ENCODE measurements around the gene PTPRT. TPM values are rescaled to one million over a fixed set of nuclear protein-coding genes. Genes with fewer than 3 reads are reported as not detected.

PTPRT gene
- total and polyA plus RNA-seq, 9 donors, result under 0.01 to 3.2 (median 0.22) TPM; not detected in 1

DNA sequence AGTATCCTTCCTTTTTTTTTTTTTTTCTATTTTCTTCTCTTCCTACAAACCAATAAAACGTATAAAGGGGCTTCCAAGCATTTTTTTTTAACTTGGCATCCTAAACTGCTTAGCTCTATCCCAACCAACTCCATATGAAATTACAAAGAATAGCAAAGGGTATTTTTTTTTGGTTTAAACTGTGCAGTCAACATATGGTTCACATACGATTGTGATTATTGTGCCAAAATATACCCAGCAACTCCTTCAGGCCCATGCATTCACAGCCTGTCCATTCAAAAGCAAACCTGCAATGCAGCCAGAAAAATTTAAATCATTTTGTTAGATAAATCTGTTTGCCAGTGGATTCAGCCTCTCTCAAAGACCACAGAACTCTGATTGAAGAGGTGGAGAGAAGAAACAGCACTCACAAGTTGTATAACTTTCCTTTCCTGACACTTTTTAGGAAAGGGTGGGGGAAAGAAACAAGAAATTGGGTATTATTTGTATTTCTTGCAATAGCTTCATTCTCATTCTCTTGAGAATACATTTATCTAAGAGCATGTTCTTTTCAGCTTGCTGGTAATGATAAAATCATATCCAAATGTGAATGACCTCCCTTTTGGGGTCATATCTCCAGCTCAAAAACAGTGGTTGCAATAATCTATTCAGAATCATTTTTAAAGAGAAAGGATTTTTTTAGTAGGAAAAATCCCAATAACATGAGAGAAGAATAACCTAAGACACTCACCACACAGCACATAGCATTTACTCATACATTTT is 870.3 kb downstream of the PTPRT start:
- Histone ChIP-seq H3K27me3 (no peaks in the 10 kb centered on the region), H3K36me3 (no peaks in the 10 kb centered on the region), H3K4me1 (ENCODE audit: insufficient read depth) (no peaks in the 10 kb centered on the region), H3K4me3 (no peak overlapping the region), H3K27ac (no peak overlapping the region), H3K9me3 (no peaks in the 10 kb centered on the region)
- WGBS, 3 donors, result 37 to 50% (median 46%) methylated on average over 2 of the region's 2 CpGs
- TF ChIP-seq CTCF (IDR thresholded peaks at IDR 0.05) (no peak), EP300 (IDR thresholded peaks at IDR 0.05) (no peak), POLR2A (IDR thresholded peaks at IDR 0.05) (no peak)
- intact Hi-C loops (cut with DNase I), result no loop called here
- no peak for DNase-seq

- Histone ChIP-seq H3K9me3 (no peaks in the 10 kb centered on the region), H3K4me3 (no peak overlapping the region), H3K27ac (no peak overlapping the region), H3K36me3 (no peaks in the 10 kb centered on the region), H3K27me3 (no peaks in the 10 kb centered on the region), H3K4me1 (ENCODE audit: insufficient read depth) (no peaks in the 10 kb centered on the region)
- intact Hi-C loops (cut with DNase I), result no loop called here
- TF ChIP-seq POLR2A (IDR thresholded peaks at IDR 0.05), result no peak
- TF ChIP-seq EP300 (IDR thresholded peaks at IDR 0.05), result no peak
- WGBS, 3 donors, result 67 to 76% (median 75%) methylated on average over 3 of the region's 3 CpGs
- DNase-seq, result no peak
Measured at GRCh38 chr20:42313704-42314103, 876.0 kb downstream of the PTPRT start.

DNA sequence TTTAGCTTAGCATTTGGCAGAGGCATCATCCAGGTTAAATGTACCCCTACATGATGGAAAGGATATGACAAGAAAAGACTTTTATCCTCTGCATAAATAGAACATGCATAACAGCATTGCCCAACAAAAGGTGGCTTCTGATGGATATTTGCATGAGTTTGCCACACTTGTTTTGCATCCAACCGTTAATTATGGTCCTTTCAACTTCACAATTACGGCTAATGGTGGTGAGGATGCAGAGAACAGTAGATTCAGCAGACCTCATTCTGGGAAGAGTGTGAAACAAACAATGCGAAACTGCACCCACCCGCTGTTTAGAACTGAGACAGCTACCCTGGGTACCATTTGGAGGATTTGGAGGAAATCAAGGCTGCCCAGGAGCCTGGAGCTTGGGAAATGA is 880.7 kb downstream of the PTPRT start:
- no peak for TF ChIP-seq CTCF (IDR thresholded peaks at IDR 0.05)
- TF ChIP-seq POLR2A (IDR thresholded peaks at IDR 0.05), result no peak
- TF ChIP-seq EP300 (IDR thresholded peaks at IDR 0.05), result no peak
- WGBS, 3 donors, result 70 to 81% (median 73%) methylated on average over 4 of the region's 4 CpGs
- no peaks in the 10 kb centered on the region for H3K4me1 ChIP-seq (ENCODE audit: insufficient read depth)
- H3K27ac ChIP-seq, result no peak overlapping the region
- no peaks in the 10 kb centered on the region for H3K36me3 ChIP-seq
- no peaks in the 10 kb centered on the region for H3K27me3 ChIP-seq
- DNase-seq, result no peak
- intact Hi-C loops (cut with DNase I), result loop anchor here in 1 of 4 donors (5.0 kb wide), 1 partner anchor 67 kb away; no protein-coding TSS in a partner anchor
- no peak overlapping the region for H3K4me3 ChIP-seq
- no peaks in the 10 kb centered on the region for H3K9me3 ChIP-seq

- no peak for DNase-seq
- Histone ChIP-seq H3K9me3 (no peaks in the 10 kb centered on the region), H3K4me1 (ENCODE audit: insufficient read depth) (no peaks in the 10 kb centered on the region), H3K27ac (no peak overlapping the region), H3K36me3 (no peaks in the 10 kb centered on the region), H3K27me3 (no peaks in the 10 kb centered on the region), H3K4me3 (no peak overlapping the region)
- intact Hi-C loops (cut with DNase I), result loop anchor here in 1 of 4 donors (5.0 kb wide), 1 partner anchor 66 kb away; no protein-coding TSS in a partner anchor
- WGBS, 3 donors, result 86 to 88% (median 87%) methylated on average over 4 of the region's 4 CpGs
- no peak for TF ChIP-seq POLR2A (IDR thresholded peaks at IDR 0.05)
- TF ChIP-seq EP300 (IDR thresholded peaks at IDR 0.05), result no peak
- TF ChIP-seq CTCF (IDR thresholded peaks at IDR 0.05), result no peak
Measured at GRCh38 chr20:42308171-42308570, 881.5 kb downstream of the PTPRT start.

GRCh38 chr20:42295592-42295991 is 894.1 kb downstream of the PTPRT start:
- Histone ChIP-seq H3K4me1 (ENCODE audit: insufficient read depth) (no peaks in the 10 kb centered on the region), H3K27ac (no peak overlapping the region), H3K36me3 (no peaks in the 10 kb centered on the region), H3K27me3 (no peaks in the 10 kb centered on the region), H3K9me3 (no peaks in the 10 kb centered on the region), H3K4me3 (no peak overlapping the region)
- intact Hi-C loops (cut with DNase I), result no loop called here
- TF ChIP-seq POLR2A (IDR thresholded peaks at IDR 0.05), result no peak
- 88 to 91% (median 89%) methylated on average over 3 of the region's 3 CpGs for WGBS, 3 donors
- DNase-seq, result no peak

All from ovary (tissue), 9 donors.